GM12874 (cell line): ENCODE data around the gene ACOXL.

Experiments used
- CTCF ChIP-seq: IDR thresholded peaks from 2 replicates; pipeline ENCODE4 v1.5.1; 2011; ENCODE audit warnings: low read depth, mild to moderate bottlenecking, control low read depth, low read length, moderate library complexity; ENCODE audit not compliant: insufficient read depth

The ACOXL gene

GRCh38 chr2:110804915-110805314, 72.5 kb downstream of the ACOXL start:
- TF ChIP-seq CTCF, result no peak

- no peak for TF ChIP-seq CTCF
Observed at GRCh38 chr2:110805894-110806452, 73.6 kb downstream of the ACOXL start.

- TF ChIP-seq CTCF, result no peak
Observed at GRCh38 chr2:110807522-110807921, 75.1 kb downstream of the ACOXL start.

GRCh38 chr2:110810404-110810803, 78.0 kb downstream of the ACOXL start:
- TF ChIP-seq CTCF, result no peak

- no peak for TF ChIP-seq CTCF
Observed at GRCh38 chr2:110812726-110813645, 80.6 kb downstream of the ACOXL start.

GRCh38 chr2:110813896-110814295, 81.5 kb downstream of the ACOXL start:
- TF ChIP-seq CTCF, result no peak

GRCh38 chr2:110815938-110816337, 83.6 kb downstream of the ACOXL start:
- TF ChIP-seq CTCF, result no peak
